NCI-H226 (cell line): ENCODE data around the gene KIF1B.
A peak's percentile ranks its signal among the peaks of the same experiment; 100 is the strongest.
"Not testable (repeated sequence)": the region's sequence is repeated elsewhere in the genome, so short reads cannot be mapped to it uniquely, and the experiment has no call there.

Experiments
- DNase-seq: peaks from one replicate; pipeline ENCODE4 v3.0.0-alpha.2; 2015

The KIF1B gene

GRCh38 chr1:10242811-10243210 lies 32.4 kb downstream of the KIF1B start:
- DNase-seq, result no peak

GRCh38 chr1:10245674-10246073 lies 35.3 kb downstream of the KIF1B start:
- no peak for DNase-seq

GRCh38 chr1:10249808-10250457 lies 39.6 kb downstream of the KIF1B start:
- no peak for DNase-seq

GRCh38 chr1:10250663-10251062 lies 40.3 kb downstream of the KIF1B start:
- DNase-seq, result no peak

GRCh38 chr1:10251325-10252108 lies 41.1 kb downstream of the KIF1B start:
- not testable (repeated sequence) for DNase-seq

- peak; percentile 44 for DNase-seq
These were observed 42.1 kb downstream of the KIF1B start for GRCh38 chr1:10252508-10252907.

- no peak for DNase-seq
These were observed 42.8 kb downstream of the KIF1B start for GRCh38 chr1:10253149-10253548.

- peak; percentile 52 for DNase-seq
These were observed 43.4 kb downstream of the KIF1B start for GRCh38 chr1:10253755-10254154.

GRCh38 chr1:10257851-10258250 lies 47.5 kb downstream of the KIF1B start:
- no peak for DNase-seq

GRCh38 chr1:10259547-10259946 lies 49.2 kb downstream of the KIF1B start:
- peak; percentile 26 for DNase-seq

- DNase-seq, result no peak
These were observed 53.2 kb downstream of the KIF1B start for GRCh38 chr1:10263450-10264082.

GRCh38 chr1:10265027-10265426 lies 54.7 kb downstream of the KIF1B start:
- DNase-seq, result no peak

GRCh38 chr1:10265900-10266299 lies 55.5 kb downstream of the KIF1B start:
- no peak for DNase-seq

GRCh38 chr1:10267319-10267718 lies 56.9 kb downstream of the KIF1B start:
- peak; percentile 22 for DNase-seq

GRCh38 chr1:10267921-10268320 lies 57.6 kb downstream of the KIF1B start:
- DNase-seq, result no peak

GRCh38 chr1:10271090-10271489 lies 60.7 kb downstream of the KIF1B start:
- no peak for DNase-seq

- DNase-seq, result no peak
These were observed 61.5 kb downstream of the KIF1B start for GRCh38 chr1:10271869-10272268.

GRCh38 chr1:10272274-10272673 lies 61.9 kb downstream of the KIF1B start:
- DNase-seq, result no peak

GRCh38 chr1:10278880-10279279 lies 68.5 kb downstream of the KIF1B start:
- DNase-seq, result no peak

- no peak for DNase-seq
These were observed 70.3 kb downstream of the KIF1B start for GRCh38 chr1:10280439-10281350.

GRCh38 chr1:10283318-10283984 lies 73.1 kb downstream of the KIF1B start:
- DNase-seq, result no peak

- no peak for DNase-seq
These were observed 75.9 kb downstream of the KIF1B start for GRCh38 chr1:10286244-10286643.
